ENCODE data around the gene RAP1GAP2. TPM values are rescaled to one million over a fixed set of nuclear protein-coding genes. Genes with fewer than 3 reads are reported as not detected.

Gene RAP1GAP2
- total and polyA plus RNA-seq, 2 of the 8 experiments (the other 6 are each of a cell fraction or from before 2014, with no cell fraction given) = 24.0 to 63.8 TPM

- no peak for TF ChIP-seq EZH2 (IDR thresholded peaks at IDR 0.05; ENCODE audit: low read depth, low read length, severe bottlenecking)
- no peak for TF ChIP-seq JUND (IDR thresholded peaks at IDR 0.05; ENCODE audit: low read length)
- TF ChIP-seq, protein P1, sequence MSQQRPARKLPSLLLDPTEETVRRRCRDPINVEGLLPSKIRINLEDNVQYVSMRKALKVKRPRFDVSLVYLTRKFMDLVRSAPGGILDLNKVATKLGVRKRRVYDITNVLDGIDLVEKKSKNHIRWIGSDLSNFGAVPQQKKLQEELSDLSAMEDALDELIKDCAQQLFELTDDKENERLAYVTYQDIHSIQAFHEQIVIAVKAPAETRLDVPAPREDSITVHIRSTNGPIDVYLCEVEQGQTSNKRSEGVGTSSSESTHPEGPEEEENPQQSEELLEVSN (IDR thresholded peaks at IDR 0.05) = no peak
Observed at GRCh38 chr17:2883544-2884213, 87.4 kb downstream of the RAP1GAP2 start (continued).
